H1 (cell line): ENCODE measurements around the gene COL2A1. TPM values are rescaled to one million over a fixed set of nuclear protein-coding genes. Genes with fewer than 3 reads are reported as not detected.

Source experiments
- CTCF ChIA-PET: fragments of 300-600 bp; sonication (Branson Sonifier 250); formaldehyde crosslinking; loops from one replicate; lab custom pipeline; 2021; ENCODE audit not compliant: partially characterized antibody; lab: Charles Lee
- POLR2A ChIA-PET: fragments of 300-600 bp; sonication (Branson Sonifier 250); formaldehyde crosslinking; loops from one replicate; lab custom pipeline; 2021; ENCODE audit warnings: inconsistent platforms; ENCODE audit not compliant: partially characterized antibody; lab: Charles Lee
- DNase-seq, 2 experiments: peaks; one replicate each; pipeline versions ENCODE4 v3.0.0 to v3.0.0-alpha.2; 2010 to 2022; ENCODE audit warnings: low spot score in 2 of 2, low read depth in 1 of 2, mixed read lengths in 1 of 2
- FAIRE-seq: peaks from 2 replicates; lab custom pipeline; 2011; peaks lifted over from hg19 to GRCh38; lab: Jason Lieb, UNC
- H2AFZ ChIP-seq: 2 replicates; pipeline ENCODE4 v1.8.1; 2012; ENCODE audit warnings: low read length, inconsistent platforms
- H2AK5ac ChIP-seq: 2 replicates; pipeline ENCODE4 v1.6.1; 2013; ENCODE audit warnings: low read depth, low read length
- H2BK120ac ChIP-seq: replicated peaks from 2 replicates; pipeline ENCODE3; 2013; ENCODE audit warnings: low read depth, low read length, inconsistent platforms
- H2BK12ac ChIP-seq: 2 replicates; pipeline ENCODE4 v1.6.1; 2013; ENCODE audit warnings: low read depth, low read length
- H2BK15ac ChIP-seq: 2 replicates; pipeline ENCODE4 v1.6.1; 2013; ENCODE audit warnings: low read length
- H2BK20ac ChIP-seq: 2 replicates; pipeline ENCODE4 v1.6.1; 2013; ENCODE audit warnings: low read length
- H2BK5ac ChIP-seq: 2 replicates; pipeline ENCODE4 v1.6.1; 2013; ENCODE audit warnings: low read depth, low read length
- H3K14ac ChIP-seq: 2 replicates; pipeline ENCODE4 v1.6.1; 2013; ENCODE audit warnings: inconsistent platforms; ENCODE audit not compliant: insufficient read length
- H3K18ac ChIP-seq: 2 replicates; pipeline ENCODE4 v1.6.1; 2013; ENCODE audit warnings: low read length; ENCODE audit errors: extremely low read depth
- H3K23ac ChIP-seq: 2 replicates; pipeline ENCODE4 v1.6.1; 2013; ENCODE audit warnings: inconsistent platforms; ENCODE audit not compliant: insufficient read length
- H3K23me2 ChIP-seq: 2 replicates; pipeline ENCODE4 v1.6.1; 2013; ENCODE audit warnings: low read depth, low read length
- H3K27ac ChIP-seq: 2 replicates; pipeline ENCODE4 v1.6.1; 2011; ENCODE audit warnings: low read depth, low read length, inconsistent platforms
- H3K27me3 ChIP-seq, 4 experiments: replicated peaks in 1 of 4; 1 replicate in 1 of 4; 2 replicates in 3 of 4; pipeline versions ENCODE4 v1.6.1 to v1.8.1; 2011 to 2013; ENCODE audit warnings: low read length in 3 of 4, mild to moderate bottlenecking in 3 of 4, inconsistent platforms in 2 of 4, mixed read lengths in 2 of 4, moderate library complexity in 1 of 4; ENCODE audit not compliant: control insufficient read depth in 3 of 4, insufficient read depth in 3 of 4; ENCODE audit errors: extremely low read depth in 1 of 4
- H3K36me3 ChIP-seq, 4 experiments: 2 replicates each; pipeline versions ENCODE4 v1.6.1 to v1.8.1; 2011 to 2013; ENCODE audit warnings: mild to moderate bottlenecking in 4 of 4, low read length in 3 of 4, moderate library complexity in 2 of 4, control low read depth in 1 of 4, inconsistent platforms in 1 of 4; ENCODE audit not compliant: insufficient read depth in 4 of 4, control insufficient read depth in 2 of 4
- H3K4ac ChIP-seq: replicated peaks from 2 replicates; pipeline ENCODE3; 2013; ENCODE audit warnings: low read length, low read depth, mixed read lengths, inconsistent platforms; ENCODE audit not compliant: insufficient read length
- H3K4me1 ChIP-seq, 4 experiments: replicated peaks in 1 of 4; 1 replicate in 1 of 4; 2 replicates in 3 of 4; pipeline versions ENCODE4 v1.6.1 to v1.8.1; 2011 to 2013; ENCODE audit warnings: low read length in 3 of 4, inconsistent platforms in 2 of 4, mixed read lengths in 1 of 4; ENCODE audit not compliant: insufficient read depth in 4 of 4, control insufficient read depth in 3 of 4
- H3K4me2 ChIP-seq, 2 experiments: 2 replicates each; pipeline versions ENCODE4 v1.6.1 to v1.8.1; 2011 to 2013; ENCODE audit warnings: low read depth in 2 of 2, low read length in 2 of 2, control low read depth in 1 of 2, inconsistent platforms in 1 of 2, mild to moderate bottlenecking in 1 of 2; ENCODE audit not compliant: insufficient read depth in 1 of 2
- H3K4me3 ChIP-seq, 4 experiments: fragments of 200-600, 300-600 bp in 1 of 4; sonication (generic), shearing (Covaris generic), sonication (Bioruptor Twin) in 1 of 4; 2 replicates each; pipeline versions ENCODE4 v1.5.1 to v1.8.1; 2011 to 2016; ENCODE audit warnings: low read length in 4 of 4, low read depth in 3 of 4, control low read depth in 2 of 4, inconsistent platforms in 2 of 4, mild to moderate bottlenecking in 2 of 4, mixed read lengths in 1 of 4, moderate library complexity in 1 of 4; ENCODE audit not compliant: insufficient read depth in 2 of 4; ENCODE audit errors: extremely low read depth in 1 of 4
- H3K56ac ChIP-seq: replicated peaks from 2 replicates; pipeline ENCODE3; 2013; ENCODE audit warnings: low read depth, mild to moderate bottlenecking, mixed read lengths, low read length, inconsistent platforms; ENCODE audit not compliant: insufficient read length
- H3K79me1 ChIP-seq: 2 replicates; pipeline ENCODE4 v1.6.1; 2013; ENCODE audit warnings: low read depth, low read length, control low read depth
- H3K79me2 ChIP-seq, 2 experiments: 2 replicates each; pipeline versions ENCODE4 v1.6.1 to v1.8.1; 2012 to 2013; ENCODE audit warnings: low read length in 2 of 2, mild to moderate bottlenecking in 2 of 2, inconsistent platforms in 1 of 2; ENCODE audit not compliant: insufficient read depth in 2 of 2, control insufficient read depth in 1 of 2
- H3K9ac ChIP-seq, 4 experiments: replicated peaks in 1 of 4; 1 replicate in 1 of 4; 2 replicates in 3 of 4; pipeline versions ENCODE4 v1.6.1 to v1.8.1; 2011 to 2013; ENCODE audit warnings: low read depth in 3 of 4, low read length in 3 of 4, control low read depth in 2 of 4, mild to moderate bottlenecking in 2 of 4, moderate library complexity in 2 of 4, inconsistent platforms in 1 of 4; ENCODE audit errors: extremely low read depth in 1 of 4
- H3K9me3 ChIP-seq, 2 experiments: 2 replicates each; pipeline versions ENCODE4 v1.6.1 to v1.8.1; 2012 to 2013; ENCODE audit warnings: mild to moderate bottlenecking in 2 of 2, moderate library complexity in 2 of 2, control low read depth in 1 of 2, inconsistent platforms in 1 of 2, low read depth in 1 of 2, low read length in 1 of 2, mixed read lengths in 1 of 2; ENCODE audit not compliant: insufficient read depth in 2 of 2
- H4K20me1 ChIP-seq, 2 experiments: replicated peaks in 1 of 2; 2 replicates each; pipeline versions ENCODE3 to v1.8.1; 2011 to 2013; ENCODE audit warnings: inconsistent platforms in 2 of 2, low read length in 2 of 2, mild to moderate bottlenecking in 1 of 2; ENCODE audit not compliant: insufficient read depth in 2 of 2, control insufficient read depth in 1 of 2
- H4K5ac ChIP-seq: 2 replicates; pipeline ENCODE4 v1.6.1; 2013; ENCODE audit warnings: low read length, low read depth, mixed read lengths, inconsistent platforms; ENCODE audit not compliant: insufficient read length
- H4K8ac ChIP-seq: 2 replicates; pipeline ENCODE4 v1.8.0; 2013; ENCODE audit warnings: mild to moderate bottlenecking, moderate library complexity, low read length, inconsistent platforms; ENCODE audit not compliant: insufficient read depth; ENCODE audit errors: extremely low read depth
- H4K91ac ChIP-seq: replicated peaks from 2 replicates; pipeline ENCODE3; 2013; ENCODE audit warnings: low read length, mixed read lengths, inconsistent platforms; ENCODE audit not compliant: insufficient read length
- CBX5 ChIP-seq: fragments of 300-800, 300-1000 bp; sonication (generic); IDR thresholded peaks from 2 replicates; pipeline ENCODE4 v1.7.1; 2016; ENCODE audit warnings: antibody characterized with exemption, low read length, low read depth
- CEBPB ChIP-seq: IDR thresholded peaks from 2 replicates; pipeline ENCODE4 v1.6.1; 2012; ENCODE audit warnings: low read depth, low read length
- GTF2F1 ChIP-seq: IDR thresholded peaks from 2 replicates; pipeline ENCODE4 v1.6.1; 2012; ENCODE audit warnings: low read depth, low read length, improper control_type of control experiment, borderline replicate concordance
- JUN ChIP-seq: IDR thresholded peaks from 2 replicates; pipeline ENCODE4 v1.6.1; 2011; ENCODE audit warnings: low read depth, mild to moderate bottlenecking, improper control_type of control experiment, low read length
- MAX ChIP-seq: IDR thresholded peaks from 2 replicates; pipeline ENCODE4 v1.6.1; 2012; ENCODE audit warnings: inconsistent platforms
- NANOG ChIP-seq: IDR thresholded peaks from 2 replicates; pipeline ENCODE4 v1.6.1; 2011; ENCODE audit warnings: low read length, low read depth, mild to moderate bottlenecking, inconsistent platforms; ENCODE audit not compliant: insufficient read depth, poor library complexity, severe bottlenecking
- PHF8 ChIP-seq: fragments of 200-600 bp; sonication (generic); conservative IDR thresholded peaks from 2 replicates; pipeline ENCODE4 v1.7.1; 2012; ENCODE audit warnings: low read depth, mild to moderate bottlenecking, inconsistent platforms, low read length, moderate library complexity
- SAP30 ChIP-seq: fragments of 300-600 bp; sonication (generic); IDR thresholded peaks from 2 replicates; pipeline ENCODE4 v1.7.1; 2012; ENCODE audit warnings: low read length, moderate library complexity, mild to moderate bottlenecking, inconsistent platforms; ENCODE audit not compliant: insufficient read depth, insufficient replicate concordance
- SIN3A ChIP-seq, 2 experiments: IDR thresholded peaks in 1 of 2; conservative IDR thresholded peaks in 1 of 2; 2 replicates each; pipeline ENCODE4 v1.6.1; 2011 to 2012; ENCODE audit warnings: low read length in 2 of 2, improper control_type of control experiment in 1 of 2, low read depth in 1 of 2, mild to moderate bottlenecking in 1 of 2
- SP4 ChIP-seq: IDR thresholded peaks from 2 replicates; pipeline ENCODE4 v1.6.1; 2012; ENCODE audit warnings: low read length, inconsistent platforms
- SUZ12 ChIP-seq: fragments of 200-600 bp; sonication (generic); IDR thresholded peaks from 2 replicates; pipeline ENCODE4 v1.6.1; 2012; ENCODE audit warnings: mild to moderate bottlenecking, inconsistent platforms, low read length, moderate library complexity, mixed read lengths
- TAF1 ChIP-seq: IDR thresholded peaks from 2 replicates; pipeline ENCODE4 v1.6.1; 2011; ENCODE audit warnings: mild to moderate bottlenecking, low read depth, low read length
- ZNF274 ChIP-seq: IDR thresholded peaks from 2 replicates; pipeline ENCODE4 v1.7.0; 2012; ENCODE audit warnings: low read length, borderline replicate concordance; ENCODE audit errors: extremely low read depth
- WGBS, 2 experiments: shearing (Covaris generic) in 1 of 2; methylation state at CpG; one replicate each; pipeline versions ENCODE4 v1.1.6 to v1.1.7; 2013 to 2015; ENCODE audit warnings: low lambda C conversion rate in 2 of 2, mixed read lengths in 2 of 2, inconsistent platforms in 1 of 2, low coverage in 1 of 2, missing lambda C conversion rate in 1 of 2; ENCODE audit not compliant: insufficient replicate concordance in 2 of 2, insufficient coverage in 1 of 2, insufficient read length in 1 of 2; ENCODE audit errors: extremely low coverage in 1 of 2, missing lambda C conversion rate in 1 of 2; 5-methylcytosine and 5-hydroxymethylcytosine counted together
- polyA plus RNA-seq, 7 experiments: library from polyadenylated mRNA; depleted of rRNA in 3 of 7; stranded (reverse) in 5 of 7; unstranded in 2 of 7; fragments of >200 nt in 5 of 7; fragments of 200-250 nt in 2 of 7; gene quantifications; 1 replicate in 5 of 7; 2 replicates in 1 of 7; 4 replicates in 1 of 7; pipeline versions ENCODE4 v1.2.1 to v1.2.3, GENCODE V29; 2011 to 2013; ENCODE audit warnings: missing spikeins in 2 of 7, mixed read lengths in 2 of 7
- total RNA-seq: library from RNA; stranded (reverse); fragmentation: NEBNext Ultra II Directional; extraction: Animal tissue kit (Norgen Biotek cat#: 25700); gene quantifications from 2 replicates; pipeline ENCODE4 v1.2.1, GENCODE V29; 2021

The COL2A1 gene
- total and polyA plus RNA-seq, 2 of the 8 experiments (the other 6 are each of a cell fraction or from before 2014, with no cell fraction given) = 4.2 to 14.6 TPM

- Histone ChIP-seq H4K20me1 (no peaks in the 10 kb centered on the region), H4K5ac (no peak overlapping the region), H4K8ac (no peak overlapping the region), H3K14ac (no peak overlapping the region), H2BK5ac (no peak overlapping the region), H3K4me2 (no peak overlapping the region), H3K4ac (no peak overlapping the region), H4K91ac (no peak overlapping the region), H2BK20ac (no peak overlapping the region), H3K27me3 (no peaks in the 10 kb centered on the region), H2AFZ (no peak overlapping the region), H3K9ac (no peak overlapping the region), H2BK12ac (no peak overlapping the region), H3K23me2 (no peaks in the 10 kb centered on the region), H2BK120ac (no peak overlapping the region), H3K9me3 (no peaks in the 10 kb centered on the region), H2BK15ac (no peak overlapping the region), H3K56ac (no peak overlapping the region), H3K18ac (no peak overlapping the region), H2AK5ac (no peak overlapping the region), H3K36me3 (peaks cover 14 to 48% (median 24%) of the 10 kb centered on the region in 4 experiments), H3K79me2 (no peaks in the 10 kb centered on the region), H3K27ac (no peak overlapping the region), H3K4me1 (no peaks in the 10 kb centered on the region), H3K4me3 (no peak overlapping the region), H3K23ac (no peak overlapping the region), H3K79me1 (no peaks in the 10 kb centered on the region)
- ChIA-PET CTCF (interaction anchor here (0.6 to 2.0 kb wide), 3 partner anchors 16 to 128 kb away, joined by 4 to 8 read pairs (median 6); no protein-coding TSS in a partner anchor), POLR2A (interaction anchor here (1.2 to 1.4 kb wide), 2 partner anchors 9 to 59 kb away, joined by 3 read pairs; partner anchors contain the start of gene SENP1)
- 83% methylated on average over 2 of the region's 2 CpGs; no CpG with 5 or more reads in 1 of the 2 experiments for WGBS, 2 experiments
- no peak for DNase-seq
- no peak for FAIRE-seq
- TF ChIP-seq SUZ12 (no peak), JUN (no peak), PHF8 (no peak), CEBPB (no peak), NANOG (no peak), SIN3A (conservative IDR thresholded peaks at IDR 0.05 in 1 of 2, IDR thresholded peaks at IDR 0.05 in 1 of 2; ENCODE audit: low read depth in 1 of 2, low read length in 2 of 2) (no peak), MAX (no peak), TAF1 (no peak), SAP30 (no peak), CBX5 (no peak), ZNF274 (no peak), SP4 (no peak), GTF2F1 (no peak)
Observed at GRCh38 chr12:48045965-48046518, 41.8 kb upstream of the COL2A1 start.
